GM19043 (cell line): Measurements from ENCODE around the gene CCDC51.

Experiments used
- ATAC-seq: cut with Tn5 transposase; IDR thresholded peaks from one replicate; pipeline ENCODE4 v1.9.1; 2021; ENCODE audit warnings: low read depth; ENCODE audit not compliant: unreplicated experiment

Gene CCDC51

DNA sequence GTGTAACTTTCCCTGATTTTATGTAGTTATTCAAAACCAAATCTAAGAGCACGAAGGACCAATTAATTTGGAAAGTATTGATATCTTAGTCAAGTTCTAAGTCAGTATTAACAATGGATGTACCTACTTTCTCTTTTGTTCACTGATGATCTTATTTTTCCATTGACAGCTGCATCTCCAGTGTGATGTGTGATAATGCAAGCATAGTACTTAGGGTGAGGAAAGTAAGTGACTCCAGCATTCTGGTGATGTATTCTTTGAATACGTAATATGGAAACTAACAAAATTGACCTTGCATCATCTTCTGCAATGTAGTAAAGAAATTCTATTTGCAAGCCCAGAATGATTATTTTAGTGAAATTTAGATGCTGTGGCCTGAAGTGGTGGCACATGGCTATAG lies 45.5 kb downstream of the CCDC51 start:
- no peak for ATAC-seq

DNA sequence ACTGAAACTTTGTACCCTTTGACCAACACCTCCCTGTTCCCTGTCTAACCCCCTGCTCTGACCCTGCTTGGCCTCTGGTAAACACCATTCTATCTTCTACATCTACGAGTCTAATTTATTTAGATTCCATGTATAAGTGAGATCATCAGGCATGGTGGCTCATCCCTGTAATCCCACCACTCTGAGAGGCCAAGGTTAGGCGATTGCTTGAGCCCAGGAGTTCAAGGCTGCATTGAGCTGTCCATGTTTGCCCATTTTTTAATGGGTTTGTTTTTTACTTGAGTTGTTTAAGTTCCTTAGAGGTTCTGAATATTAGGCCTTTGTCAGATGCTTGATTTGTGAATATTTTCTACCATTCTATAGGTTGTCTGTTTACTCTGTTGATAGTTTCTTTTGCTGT lies 51.0 kb downstream of the CCDC51 start:
- ATAC-seq = no peak

DNA sequence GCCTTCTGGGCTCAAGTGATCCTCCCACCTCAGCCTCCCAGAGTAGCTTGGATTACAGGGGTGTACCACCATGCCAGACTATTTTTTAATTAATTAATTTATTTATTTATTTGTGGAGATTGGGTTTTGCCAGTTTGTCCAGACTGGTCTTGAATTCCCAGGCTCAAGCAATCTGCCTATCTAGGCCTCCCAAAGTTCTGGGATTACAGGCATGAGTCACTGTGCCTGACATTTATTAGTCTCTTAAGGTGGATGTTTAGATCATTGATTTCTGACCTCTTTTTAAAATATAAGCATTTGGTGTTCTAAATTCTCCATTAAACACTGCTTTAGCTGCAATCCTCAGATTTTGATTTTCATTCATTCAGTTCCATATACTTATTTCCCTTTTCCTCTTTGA lies 52.3 kb downstream of the CCDC51 start:
- ATAC-seq = no peak
